Eye (tissue), 1 donor: ENCODE measurements around the gene PLXDC1.

Experiments
- DNase-seq: peaks from one replicate; pipeline ENCODE4 v3.0.0-alpha.2; 2015

Gene PLXDC1

DNA sequence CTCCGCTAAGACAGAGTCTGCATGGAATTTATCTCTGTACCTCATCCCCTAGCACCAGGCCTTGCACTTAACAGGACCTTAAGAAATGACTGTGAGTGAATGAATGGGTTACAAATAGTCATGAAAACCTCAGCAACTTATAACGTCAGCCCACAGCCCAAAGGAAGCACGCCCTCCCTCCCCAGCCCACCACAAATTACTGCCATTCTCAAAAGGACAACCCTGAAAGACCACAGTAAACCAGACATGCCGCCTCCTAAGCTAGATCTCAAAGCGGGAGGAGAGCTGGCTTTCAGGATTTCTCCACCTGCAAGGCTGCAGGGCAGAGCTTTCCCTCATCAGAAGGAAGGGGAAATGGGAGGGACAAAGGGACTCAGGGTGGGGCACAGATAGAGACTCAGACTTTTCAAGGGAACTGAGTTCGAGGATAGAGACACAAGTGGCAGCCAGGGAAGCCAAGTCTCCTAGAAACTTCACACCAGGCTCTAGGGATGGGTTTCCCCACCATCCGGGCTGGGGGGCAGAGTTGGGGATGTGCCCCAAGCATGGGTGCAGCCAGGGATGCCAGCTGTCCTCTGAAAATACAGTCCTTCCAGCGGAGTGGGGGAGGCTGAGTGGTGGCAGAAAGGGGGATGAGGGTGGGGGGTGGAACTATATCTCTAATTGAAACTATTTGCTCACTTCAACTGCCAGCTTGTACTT, 56.7 kb downstream of the PLXDC1 start:
- no peak for DNase-seq

DNA sequence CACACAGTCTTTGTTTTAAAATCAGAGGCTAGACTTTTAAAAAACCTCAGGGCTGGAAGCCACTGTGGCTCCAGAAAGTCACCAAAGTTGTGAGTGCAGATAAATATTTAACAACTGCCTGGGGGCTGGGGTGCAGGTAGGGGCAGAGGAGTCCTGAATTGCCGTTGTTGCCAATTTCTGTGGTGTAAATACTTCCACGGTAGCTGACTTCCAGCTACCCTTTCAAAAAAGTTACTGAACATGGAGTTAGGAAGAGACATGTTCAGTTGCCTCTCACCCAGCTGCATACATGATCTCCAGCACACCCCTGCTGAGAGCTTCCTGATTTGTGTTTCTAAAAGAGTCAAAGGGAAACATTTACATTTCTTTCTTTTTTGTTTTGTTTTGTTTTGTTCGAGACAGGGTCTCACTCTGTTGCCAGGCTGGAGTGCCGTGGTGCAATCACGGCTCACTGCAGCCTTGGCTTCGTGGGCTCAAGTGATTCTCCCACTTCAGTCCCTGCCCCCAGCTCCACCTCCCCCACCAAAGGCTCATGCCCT, 58.7 kb downstream of the PLXDC1 start:
- no peak for DNase-seq

DNA sequence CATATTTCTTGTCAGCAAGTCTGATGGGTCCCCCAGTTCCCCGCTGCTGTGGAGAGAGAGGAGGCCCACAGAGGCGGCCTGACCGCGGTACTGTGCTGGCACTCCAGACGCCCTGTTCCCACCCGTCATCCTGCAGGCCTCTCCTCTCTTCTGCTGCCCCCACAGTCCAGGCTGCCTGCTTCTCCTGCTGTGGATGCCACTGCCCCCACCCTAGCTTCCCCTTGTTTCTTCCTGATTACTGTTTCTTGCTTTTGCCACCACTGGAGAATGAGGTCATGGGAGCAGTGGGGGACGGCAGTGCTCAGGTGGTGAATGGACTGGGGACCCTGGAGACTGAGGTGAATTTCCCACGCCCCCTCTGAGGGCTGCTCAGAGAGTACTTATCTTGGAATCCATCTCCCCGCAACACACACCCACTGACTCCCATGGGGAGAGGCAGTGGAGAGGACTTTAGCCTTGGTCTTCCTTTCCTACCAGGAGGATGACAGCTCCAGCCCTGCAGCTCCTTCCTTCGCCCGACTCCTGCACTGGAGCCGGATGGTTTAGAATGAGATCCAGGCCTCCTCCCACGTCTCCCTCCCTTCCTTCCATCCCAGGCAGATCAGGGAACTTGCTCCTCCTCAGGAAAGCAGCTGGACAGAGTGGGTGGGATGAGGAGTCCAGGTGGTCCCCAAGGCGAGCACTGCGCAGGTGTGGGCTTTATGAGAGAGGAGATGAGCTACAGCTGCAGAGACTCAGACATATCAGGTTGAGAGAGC, 60.4 kb downstream of the PLXDC1 start:
- DNase-seq: no peak

DNA sequence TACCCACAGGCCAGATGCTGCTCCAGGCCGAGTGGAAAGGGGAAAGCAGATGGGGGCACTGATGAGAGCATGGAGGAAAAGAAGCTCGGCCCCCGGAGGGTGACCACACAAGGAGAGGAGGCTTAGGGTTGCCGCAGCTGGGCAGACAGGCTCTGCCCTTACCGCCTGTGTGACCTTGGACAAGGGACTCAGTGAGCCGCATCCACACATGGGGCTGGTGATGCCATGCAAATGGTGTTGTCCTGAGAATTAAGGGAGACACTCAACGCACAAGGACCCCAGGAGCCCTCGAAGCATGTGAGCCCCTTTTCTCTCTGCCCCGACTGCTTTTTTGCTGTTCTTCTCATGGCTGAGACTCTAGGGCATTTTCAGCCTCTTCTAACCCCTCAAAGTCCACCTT, 61.0 kb downstream of the PLXDC1 start:
- no peak for DNase-seq

DNA sequence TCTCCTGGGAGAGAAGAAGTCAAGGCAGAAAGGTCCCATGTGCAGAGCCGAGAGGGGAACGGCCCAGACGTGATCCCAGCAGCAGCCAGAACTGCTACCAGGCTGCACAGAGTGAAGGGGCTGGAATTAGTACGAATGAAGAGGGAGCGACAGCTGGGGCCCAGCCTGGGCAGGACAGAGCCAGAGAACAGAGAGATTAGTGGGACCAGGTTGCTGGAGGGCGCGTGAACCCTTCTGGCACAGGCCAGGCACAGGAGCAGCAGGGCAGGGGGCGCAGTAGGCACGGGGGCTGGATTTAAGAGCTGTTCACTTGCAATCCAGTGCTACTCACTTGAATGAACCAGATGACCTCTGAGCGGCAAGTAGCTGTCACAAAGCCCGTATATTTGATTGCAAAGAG, 66.9 kb downstream of the PLXDC1 start:
- DNase-seq: no peak

DNA sequence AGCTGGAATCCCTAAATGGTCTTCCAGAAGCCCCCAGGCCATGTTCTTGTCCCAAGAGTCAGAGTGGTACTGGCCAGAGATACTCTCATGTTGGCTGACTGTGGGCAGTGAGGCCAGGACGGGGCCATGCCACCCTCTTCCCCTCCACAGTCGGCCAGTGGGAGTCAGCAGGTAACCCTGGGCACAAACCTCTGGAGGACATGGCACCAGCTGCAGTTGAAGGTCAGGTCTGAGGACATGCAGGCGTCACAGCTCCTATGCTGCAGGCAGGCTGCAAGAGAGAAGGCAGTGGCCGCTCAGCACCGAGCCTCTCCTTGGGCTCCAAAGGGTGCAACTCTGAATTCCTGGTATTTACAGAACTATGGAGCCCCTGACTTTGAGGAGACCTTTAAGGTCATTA, 68.2 kb downstream of the PLXDC1 start:
- no peak for DNase-seq

DNA sequence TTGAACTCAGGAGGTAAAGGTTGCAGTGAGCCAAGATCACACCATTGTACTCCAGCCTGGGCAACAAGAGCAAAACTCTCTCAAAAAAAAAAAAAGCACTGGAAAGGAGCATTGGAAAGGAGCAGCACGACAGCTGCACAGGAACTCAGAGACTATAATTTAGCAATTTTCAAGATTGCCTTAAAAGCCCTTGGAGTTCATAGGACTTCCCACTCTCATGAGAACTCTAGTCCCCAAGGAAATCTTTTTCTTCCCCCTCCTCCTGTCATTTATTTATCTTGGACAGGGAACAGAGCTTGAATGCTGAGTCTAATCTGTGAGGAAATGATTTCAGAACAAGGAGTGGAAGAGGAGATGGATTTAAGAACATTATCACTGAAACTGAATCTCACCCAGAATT, 69.0 kb downstream of the PLXDC1 start:
- peak; percentile 39 for DNase-seq

DNA sequence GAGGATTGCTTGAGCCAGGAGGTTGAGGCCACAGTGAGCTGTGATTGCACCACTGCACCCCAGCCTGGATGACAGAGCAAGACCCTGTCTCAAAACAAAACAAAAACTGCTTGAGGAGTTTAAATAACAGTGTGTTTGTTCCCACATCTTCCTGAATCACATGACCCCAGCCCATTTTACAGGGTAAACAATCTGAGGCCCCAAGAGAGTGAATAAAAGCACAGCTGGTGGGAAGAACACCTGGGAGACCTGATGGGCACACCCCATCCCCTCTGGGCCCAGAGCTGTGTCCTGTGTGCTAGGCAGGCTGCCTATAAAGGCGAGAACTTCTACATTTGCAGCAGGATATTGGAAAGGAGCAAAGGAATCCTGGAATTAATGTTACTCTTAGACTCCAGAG, 69.6 kb downstream of the PLXDC1 start:
- DNase-seq: no peak

DNA sequence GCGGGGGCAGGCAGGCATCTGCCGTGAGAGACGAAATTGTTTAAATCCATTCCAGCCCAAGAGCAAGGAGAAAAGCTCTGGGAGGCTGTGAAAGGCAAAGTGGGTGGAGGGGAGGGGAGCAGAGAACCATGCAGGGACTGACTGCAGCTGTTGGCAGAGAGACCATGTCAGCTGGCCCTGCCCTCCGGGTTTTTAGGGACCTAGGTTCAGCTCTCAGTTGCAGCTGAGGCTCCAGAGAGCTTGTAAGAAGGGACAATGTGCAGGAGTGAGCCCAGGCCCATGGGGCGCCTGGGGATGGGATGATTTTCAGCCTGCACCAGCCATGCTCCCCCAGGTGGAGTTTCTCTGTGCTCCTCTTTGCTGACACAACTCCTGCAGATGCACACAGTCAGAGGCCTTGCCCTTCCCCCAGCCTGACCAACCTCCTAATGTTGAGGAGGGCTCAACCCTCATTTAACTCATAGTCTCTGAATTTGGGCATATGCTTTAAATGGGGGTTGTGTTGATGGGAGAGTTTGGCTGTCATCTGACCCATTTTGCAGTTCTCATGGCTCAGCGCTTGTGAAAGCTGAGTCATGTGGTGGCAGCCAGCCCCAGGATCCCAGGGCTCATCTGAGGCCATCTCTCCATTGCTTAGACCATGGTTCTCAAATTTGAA, 70.9 kb downstream of the PLXDC1 start:
- DNase-seq: peak; percentile 63

DNA sequence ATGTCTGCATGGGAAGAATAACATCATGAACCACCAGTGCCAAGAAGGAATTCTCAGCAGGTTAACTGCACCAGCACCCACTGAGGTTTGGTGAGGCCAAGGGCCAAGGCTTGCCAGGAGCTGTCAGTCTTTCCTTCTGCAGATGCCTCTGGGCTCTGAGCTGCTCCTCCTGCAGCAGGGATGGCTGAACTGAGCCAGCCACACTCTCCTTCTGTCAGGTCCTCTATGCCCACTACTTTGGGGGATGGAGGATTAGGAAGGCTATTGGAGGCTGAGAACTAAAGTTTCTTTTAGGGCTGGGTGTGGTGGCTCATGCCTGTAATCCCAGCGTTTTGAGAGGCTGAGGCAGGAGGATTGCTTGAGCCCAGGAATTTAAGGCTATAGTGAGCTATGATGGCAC, 71.6 kb downstream of the PLXDC1 start:
- no peak for DNase-seq

DNA sequence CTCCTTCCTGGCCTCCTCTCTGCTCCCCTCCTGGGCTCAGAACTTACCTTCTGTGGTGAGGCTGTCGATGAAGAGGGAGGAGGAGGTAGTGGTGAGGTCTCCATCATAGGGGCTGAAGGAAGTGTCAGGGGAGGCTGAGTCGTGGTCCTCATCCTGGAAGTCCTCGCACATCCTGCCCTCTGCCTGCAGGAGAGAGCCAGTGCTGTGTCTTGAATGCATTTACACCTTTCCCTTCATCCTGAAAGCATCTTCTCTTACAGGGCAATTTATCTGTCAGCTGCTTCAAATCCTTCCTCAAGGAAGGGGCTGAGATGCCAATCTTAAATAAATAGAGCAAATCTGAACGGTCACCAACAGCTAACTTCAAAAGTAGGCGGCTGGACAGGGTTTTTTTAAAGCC, 73.6 kb downstream of the PLXDC1 start:
- DNase-seq: no peak

DNA sequence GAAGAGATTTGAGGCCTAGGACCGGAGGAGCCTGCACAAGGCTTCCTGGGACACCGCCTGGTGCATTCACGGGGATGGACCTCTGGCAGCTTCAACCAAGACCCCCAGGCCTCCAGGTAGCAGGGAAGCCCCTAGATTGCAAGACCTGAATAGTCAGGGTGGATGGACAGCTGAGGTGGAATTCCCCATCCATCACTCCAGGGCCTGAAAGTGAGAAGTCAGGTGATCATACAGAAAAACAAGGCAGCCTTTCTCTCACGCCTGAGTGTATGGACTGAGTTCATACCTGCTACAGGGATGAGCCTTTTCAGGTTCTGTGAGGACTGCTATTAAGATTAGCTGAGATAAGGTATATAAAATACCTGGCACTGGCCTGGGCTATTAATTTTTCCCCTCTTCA, 74.2 kb downstream of the PLXDC1 start:
- no peak for DNase-seq

DNA sequence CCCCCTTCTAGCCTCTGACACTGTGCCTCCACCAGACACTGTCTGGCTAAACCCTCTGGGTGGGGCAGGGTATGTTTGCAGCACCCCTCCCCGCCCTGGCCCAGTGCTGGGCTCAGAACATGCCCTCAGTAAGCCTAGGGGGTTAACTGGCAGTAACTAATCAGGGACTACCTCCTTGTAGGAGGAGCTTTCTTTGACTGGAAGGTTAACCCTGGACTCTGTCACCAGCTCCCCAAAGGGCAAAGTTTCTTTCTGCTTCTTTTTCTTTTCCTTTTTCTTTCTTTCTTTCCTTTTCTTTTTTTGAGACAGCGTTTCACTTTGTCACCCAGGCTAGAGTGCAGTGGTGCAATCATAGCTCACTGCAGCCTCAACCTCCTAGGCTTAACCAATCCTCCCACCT, 76.8 kb downstream of the PLXDC1 start:
- DNase-seq: no peak

DNA sequence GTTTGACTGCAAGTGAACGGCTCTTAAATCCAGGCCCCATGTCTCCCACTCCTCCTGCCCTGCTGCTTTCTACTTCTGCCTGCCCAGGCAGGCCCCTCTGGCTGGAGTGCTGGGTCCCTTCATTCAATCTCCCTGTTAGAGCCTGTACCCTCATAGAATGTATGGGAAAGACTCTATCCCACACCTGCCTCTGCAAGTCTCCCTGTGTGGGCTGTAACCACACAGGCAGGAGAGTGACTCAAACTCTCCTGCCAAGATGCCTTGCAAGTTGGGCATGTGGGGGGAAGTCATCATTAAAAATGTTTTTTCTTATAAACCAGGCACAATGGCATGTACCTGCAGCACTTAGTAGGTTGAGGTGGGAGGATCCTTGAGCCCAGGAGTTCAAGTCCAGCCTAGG, 77.5 kb downstream of the PLXDC1 start:
- DNase-seq: no peak

DNA sequence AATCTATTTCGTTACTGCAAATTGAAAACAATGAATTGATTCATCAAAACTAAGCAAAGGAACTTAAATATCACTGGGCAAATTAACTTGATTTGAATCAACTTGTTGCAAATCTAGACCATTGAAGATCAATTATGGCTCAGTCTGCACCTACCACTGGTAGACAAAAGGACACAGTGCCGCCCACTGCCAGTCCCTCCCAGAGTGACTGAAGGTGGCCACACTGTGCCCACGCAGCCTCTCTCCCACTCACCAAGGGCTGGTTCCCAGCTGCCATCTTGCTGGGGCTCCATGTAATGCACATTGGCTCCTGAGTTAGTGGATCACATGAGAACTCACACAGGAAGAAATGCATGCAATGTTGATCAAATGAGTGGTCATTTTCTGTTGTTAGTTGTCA, 78.1 kb downstream of the PLXDC1 start:
- DNase-seq: no peak

DNA sequence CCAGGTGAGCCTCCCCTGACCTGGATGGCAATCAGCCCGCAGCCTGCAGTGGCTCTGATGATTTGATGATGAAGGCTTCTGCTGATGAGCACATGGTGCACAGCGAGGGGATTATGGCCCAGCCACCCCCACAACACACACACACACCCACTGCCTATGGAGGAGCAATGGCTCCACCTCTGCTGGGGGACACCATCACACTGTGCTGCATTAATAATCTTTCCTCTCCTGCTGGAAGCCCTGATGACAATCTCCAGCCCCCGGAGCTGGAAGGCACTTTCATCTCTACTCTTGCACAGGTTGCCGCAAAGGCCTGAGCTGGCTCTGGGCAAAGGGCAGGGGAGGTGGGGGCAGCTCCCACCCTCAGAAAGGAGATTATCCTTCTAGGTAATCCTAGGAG, 79.9 kb downstream of the PLXDC1 start:
- DNase-seq: no peak

DNA sequence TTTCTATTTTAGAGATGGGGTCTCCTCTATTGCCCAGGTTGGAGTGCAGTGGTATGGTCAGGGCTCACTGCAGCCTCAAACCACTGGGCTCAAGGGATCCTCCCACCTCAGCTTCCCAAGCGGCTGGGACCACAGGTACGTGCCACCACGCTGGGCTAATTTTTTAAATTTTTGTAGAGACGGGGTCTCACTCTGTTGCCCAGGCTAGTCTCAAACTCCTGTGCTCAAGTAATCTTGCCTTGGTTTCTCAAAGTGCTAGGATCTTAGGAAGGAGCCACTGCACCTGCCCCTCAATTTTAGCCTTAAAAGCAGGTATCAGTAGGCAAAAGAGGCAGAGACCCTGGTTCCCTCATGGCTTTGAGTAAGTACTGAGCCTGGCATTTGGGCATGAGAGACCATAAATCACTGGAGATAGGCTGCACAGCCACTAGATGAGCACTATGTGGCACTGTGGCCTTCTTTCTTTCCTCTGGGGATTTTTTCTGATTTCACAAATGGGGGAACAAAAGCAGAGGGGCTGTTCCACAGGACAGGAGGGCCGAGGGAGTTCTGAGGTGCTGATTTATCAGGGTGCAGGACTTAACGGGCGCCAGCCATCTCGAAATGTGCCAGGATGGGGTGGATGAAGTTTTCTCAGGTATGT, 82.2 kb downstream of the PLXDC1 start:
- peak; percentile 75 for DNase-seq

DNA sequence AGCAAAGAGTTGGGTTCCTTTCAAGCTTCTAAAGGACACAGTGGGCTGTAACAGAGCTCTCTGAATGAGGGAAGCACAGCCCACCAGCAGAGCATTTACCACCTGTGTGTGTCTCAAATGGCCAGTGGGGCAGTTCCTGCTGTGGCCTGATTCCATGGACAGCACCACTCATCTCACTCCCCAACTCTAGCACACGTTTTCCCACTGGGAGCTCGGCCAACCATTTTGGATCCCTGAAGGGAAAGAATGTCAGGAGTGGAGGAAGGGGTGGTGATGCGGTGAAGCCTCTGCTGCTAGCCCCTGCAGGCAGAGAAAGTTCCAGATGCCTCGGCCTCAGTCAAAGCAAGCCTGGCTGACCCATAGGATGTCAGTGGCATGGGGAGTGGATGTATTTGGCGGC, 86.6 kb downstream of the PLXDC1 start:
- DNase-seq: no peak

DNA sequence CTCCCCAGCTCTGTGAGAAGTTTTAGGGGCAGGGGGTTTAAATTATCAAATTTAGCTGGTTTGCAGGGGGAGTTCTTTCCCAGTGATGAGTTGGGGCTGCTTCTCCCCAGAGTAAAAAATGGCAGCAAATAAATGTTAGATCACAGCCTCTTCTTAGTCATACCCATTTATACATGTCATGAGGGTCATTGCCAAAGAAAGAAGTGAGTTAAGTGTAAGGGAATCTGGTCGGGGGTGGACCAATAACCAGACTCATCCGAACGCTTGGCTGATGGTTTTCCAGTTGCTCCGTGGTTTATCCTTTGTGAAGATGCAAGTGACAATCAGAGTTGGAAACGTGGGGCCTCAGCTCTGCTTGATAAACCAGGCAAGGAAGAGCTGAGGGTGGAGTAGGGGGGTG, 87.1 kb downstream of the PLXDC1 start:
- DNase-seq: no peak

DNA sequence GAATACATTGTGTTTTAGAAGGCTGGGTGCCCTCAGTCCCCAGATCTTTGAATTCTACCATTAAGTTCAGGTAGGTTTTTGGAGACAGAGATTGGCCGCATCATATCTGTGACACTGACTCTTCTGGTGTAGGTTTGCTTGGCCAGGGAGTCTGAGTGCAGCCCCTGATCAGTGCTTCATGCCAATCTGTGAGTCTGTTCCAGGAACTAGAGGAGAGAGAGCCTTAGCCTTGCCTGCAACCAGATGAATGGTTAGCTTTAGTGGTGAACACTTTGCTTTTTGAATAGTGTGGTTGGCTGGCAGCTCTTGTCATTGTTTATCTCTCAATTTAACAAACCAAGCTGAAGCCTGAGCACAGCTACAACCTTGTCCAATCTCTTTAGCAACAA, 87.8 kb downstream of the PLXDC1 start:
- no peak for DNase-seq

DNA sequence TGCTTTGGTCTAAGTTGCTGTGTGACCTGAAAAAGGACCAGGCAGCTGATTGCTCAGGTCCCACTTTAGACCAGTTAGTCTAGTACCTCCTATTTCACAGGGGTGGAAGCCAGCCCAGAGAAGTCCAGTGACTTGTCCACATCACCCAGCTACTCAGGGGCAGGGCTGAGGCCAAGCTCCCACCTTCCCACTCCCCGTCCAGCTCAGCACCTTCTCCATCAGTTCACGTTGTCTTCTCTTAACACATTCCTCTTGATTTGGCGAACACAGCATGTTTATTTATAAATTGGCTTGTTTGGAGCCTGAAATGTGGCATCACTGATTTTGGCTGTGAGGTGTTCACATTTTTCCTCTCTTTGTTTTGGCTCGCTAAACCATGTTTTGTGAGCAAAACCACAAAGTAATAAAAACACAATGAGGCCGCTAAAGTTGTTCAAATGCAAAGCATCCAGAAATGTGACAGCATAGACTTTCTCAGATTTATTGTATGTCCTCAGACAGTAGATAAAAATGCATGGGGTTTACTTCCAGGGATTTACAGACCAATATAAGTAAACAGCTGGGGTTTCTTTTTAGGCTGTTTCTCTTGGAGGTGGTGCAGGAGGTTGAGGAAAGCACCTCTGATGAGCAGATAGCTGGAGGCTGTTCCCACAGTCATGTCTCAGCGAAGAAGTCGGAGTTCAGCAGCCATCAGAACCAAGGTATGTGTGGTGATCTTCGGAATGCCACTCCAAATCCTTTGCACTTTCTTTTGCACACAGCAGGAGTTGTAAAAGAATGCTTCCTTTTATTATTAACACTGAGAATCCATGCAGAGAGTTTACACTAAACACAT, 88.4 kb downstream of the PLXDC1 start:
- no peak for DNase-seq

DNA sequence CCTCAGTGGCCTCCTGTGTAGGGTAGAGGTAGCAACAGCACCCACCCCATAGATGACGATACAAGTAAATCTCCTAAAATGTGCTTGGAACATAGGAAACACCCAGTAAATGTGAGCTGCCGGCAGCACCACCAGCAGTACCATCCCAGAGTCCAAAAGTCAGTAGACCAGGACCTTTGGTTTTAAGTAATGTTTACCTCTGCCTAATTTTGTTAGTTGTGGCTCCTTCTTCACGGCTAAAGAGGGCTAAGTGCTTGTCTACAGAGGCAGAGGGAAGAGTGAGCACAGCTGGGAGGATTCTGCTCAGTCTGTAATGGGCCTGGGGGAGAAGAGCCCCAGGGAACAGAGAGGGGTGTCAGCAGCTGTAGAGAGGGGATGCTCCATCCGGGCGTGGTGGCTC, 92.9 kb downstream of the PLXDC1 start:
- no peak for DNase-seq
